ENCODE results near the gene ASAP3.

The ASAP3 gene

DNA sequence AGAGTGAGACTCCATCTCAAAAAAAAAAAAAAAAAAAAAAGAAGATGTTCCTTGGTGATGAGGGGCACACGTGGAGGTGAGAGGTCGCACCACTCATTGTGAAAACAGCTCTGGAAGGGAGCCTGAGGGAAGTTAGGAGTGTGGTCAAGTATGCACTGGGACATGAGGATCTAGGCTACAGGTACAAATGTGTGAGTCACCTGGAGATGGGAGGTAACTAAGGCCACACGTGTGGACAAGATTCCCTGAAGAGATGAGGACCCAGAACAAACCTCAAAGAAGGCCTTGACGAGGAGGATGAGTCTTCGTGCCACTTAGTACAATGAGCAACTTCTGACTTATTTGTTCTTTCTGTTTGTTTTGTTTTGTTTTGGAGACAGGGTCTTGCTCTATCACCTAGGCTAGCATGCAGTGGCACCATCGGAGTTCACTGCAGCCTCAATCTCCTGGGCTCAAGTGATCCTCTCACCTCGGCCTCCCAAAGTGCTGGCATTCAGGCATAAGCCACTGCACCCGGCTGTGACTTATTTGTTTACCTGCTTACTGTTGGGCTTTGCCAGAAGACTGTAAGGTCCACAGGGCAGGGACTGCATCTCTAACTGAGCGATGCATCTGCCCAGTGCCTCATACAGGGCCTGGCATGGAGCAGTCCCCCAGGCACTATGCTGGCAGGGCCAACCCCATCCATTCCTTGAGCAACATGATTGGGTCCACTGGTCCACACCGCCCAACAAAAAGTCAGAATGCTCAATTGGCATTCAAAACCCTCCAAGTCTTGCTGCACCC is 6.4 kb downstream of the ASAP3 start:
- DNase-seq = no peak

DNA sequence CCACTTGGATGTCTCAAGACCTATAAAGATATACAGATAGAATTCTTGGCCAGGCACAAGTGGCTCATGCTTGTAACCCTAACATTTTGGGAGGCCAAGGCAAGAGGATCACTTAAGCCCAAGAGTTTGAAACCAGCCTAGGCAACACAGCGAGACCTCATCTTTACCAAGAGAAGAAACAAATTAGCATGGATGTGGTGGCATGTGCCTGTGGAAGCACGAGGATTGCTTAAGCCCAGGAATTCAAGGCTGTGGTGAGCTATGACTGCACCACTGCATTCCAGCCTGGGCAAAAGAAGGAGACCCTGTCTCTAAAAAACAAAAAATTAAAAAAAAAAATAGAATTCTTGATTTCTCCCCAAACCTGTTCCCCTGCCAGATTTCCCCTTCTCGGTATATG is 8.3 kb downstream of the ASAP3 start:
- no peak for DNase-seq

DNA sequence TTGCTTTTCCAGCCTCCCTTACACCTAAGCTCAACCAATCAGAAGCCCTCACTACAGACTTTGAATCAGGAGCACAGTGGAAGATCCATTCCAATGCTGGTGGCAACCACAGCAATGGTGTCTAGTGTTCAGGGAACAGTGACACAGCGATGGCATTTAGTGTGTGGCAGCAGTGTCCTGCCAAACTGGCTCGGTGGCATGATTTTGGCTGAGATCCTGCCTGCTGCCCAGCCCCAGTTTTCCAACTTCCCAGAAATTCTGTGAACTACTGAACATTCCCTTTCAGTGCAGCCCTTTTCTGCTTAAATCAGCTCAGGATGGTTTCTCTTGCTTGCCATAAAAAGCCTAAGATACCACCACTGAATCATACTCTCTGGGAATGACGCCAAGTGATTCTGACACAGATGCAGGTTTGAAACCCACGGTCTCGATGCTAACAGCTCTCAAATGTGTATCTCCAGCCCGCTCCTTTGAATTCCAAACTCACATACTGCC is 8.8 kb downstream of the ASAP3 start:
- no peak for DNase-seq

DNA sequence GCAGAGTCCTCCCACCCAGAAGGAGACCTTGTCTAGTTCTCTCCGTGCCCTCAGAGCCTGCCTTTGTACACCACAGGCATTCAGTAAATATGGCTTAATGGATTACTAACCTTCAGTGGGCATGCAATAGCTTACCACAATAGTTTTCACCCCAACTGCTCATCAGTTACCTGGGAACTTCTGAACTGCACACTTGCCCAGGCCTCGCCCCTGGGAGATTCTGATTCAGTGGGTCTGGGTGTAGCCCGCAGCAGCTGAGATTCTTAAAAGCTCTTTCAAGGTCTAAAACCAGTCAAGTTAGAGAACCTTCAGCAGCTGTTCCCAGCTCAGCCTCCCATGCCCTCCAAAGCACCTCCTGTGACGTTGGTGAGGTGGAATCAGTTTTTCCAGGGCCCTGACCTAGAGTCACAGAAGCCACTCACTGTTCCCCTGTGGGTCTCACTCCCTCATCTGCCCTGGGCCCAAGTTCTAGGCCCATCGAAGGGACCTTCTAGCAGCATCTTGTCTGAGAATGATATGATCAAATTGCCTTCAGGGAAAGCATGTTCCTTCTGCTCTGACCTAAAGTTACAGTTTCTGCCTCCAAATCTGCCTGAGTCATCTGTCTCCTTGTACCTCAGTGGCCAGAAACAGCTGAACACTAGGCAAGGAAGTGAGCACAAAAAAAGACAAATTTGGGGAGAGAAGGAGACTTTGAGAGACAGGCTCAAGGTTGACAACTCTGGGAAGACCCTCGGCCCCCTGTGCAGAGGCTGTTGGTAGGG is 10.8 kb downstream of the ASAP3 start:
- DNase-seq = no peak

- DNase-seq = no peak
These were observed 11.5 kb downstream of the ASAP3 start for GRCh38 chr1:23472351-23473036.

DNA sequence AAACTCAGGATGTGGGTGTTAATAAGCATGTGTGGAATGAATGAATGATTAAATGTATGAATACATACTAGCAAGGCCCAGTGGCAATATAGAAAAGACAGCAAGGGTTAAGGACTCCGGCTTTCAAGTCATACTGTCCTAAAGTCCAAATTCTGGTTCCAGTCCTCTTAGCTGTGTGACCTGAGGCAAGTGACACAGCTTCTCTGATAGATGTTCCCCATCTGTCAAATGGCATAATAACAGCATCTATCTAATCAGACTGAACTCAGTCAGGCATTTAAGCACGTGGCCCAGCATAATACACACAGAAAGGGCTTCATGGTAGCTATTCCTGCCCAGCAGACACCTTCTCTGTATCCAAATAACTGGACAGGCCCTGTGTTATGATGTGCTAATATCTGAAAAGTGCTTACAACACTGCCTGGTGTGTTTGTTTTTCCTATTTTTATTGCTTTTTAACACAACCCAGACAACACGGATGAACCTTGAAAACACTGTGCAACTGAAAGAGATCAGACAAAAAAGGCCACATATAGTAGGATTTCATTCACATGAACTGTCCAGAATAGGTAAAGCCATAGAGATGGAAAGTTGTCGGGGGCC is 12.4 kb downstream of the ASAP3 start:
- no peak for DNase-seq

- no peak for DNase-seq
These were observed 13.5 kb downstream of the ASAP3 start for GRCh38 chr1:23470282-23471070.

DNA sequence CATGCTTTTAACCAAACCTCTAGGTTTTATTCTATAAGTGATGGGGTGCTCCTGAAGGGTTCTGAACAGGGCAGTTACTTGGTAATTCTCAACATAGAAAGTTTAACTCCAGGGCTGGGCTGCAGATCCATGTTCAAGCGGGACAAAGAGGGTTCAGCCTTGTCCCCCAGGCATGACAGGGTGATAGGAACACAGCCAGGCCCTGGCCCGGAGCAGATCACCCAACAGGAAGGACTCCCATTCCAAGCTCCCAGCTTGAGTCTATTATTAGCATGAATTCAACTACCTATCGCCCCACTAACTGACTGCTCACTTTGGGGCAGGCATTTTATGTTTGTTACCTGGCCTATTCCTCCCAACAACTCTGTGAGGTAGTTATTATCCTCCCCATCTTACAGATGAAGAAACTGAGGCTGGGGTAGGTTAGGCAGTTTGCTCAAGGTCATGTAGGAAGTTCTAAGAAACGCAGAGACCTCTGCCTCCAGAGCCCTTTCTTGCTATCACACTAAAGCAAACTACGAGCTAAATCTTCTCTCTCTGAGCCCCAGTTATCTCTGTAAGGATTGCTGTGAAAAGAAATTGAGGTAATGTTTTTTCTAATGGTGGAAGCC is 14.5 kb downstream of the ASAP3 start:
- no peak for DNase-seq

GRCh38 chr1:23466423-23466989 is 17.5 kb downstream of the ASAP3 start:
- DNase-seq = no peak

DNA sequence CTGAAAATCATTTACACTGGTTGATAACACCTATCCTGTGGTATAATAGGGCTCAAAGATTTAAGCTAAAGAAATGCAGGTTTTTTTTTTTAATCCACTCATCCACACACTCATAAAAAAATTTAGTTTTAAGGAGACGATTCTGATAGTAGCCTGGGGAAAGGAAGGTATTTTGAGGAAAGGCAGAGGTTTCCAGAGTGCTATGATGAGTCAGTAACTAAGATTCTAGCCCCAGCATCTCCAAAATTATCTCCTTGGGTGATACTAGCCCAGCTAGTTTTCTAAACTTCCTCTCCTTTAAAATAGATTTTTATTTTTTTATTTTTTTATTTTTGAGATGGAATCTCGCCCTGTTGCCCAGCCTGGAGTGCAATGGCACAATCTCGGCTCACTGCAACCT is 20.7 kb downstream of the ASAP3 start:
- DNase-seq = no peak

GRCh38 chr1:23462766-23463165 is 21.2 kb downstream of the ASAP3 start:
- DNase-seq = no peak

DNA sequence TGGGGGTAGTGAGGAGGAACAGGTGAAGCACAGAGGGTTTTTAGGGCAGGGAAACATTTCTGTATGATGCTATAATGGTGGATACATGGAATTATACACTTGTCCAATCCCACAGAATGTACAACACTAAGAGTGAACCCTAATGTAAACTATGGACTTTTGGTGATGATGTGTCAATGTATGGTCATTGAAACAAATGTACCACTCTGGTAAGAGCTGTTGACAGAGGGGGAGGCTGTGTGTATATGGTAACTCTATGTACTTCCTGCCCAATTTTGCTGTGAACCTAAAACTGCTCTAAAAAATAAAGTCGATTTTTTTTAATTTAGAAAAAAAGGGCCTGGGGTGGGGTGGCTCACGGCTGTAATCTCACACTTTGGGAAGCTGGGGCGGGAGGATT is 22.9 kb downstream of the ASAP3 start:
- DNase-seq = no peak

DNA sequence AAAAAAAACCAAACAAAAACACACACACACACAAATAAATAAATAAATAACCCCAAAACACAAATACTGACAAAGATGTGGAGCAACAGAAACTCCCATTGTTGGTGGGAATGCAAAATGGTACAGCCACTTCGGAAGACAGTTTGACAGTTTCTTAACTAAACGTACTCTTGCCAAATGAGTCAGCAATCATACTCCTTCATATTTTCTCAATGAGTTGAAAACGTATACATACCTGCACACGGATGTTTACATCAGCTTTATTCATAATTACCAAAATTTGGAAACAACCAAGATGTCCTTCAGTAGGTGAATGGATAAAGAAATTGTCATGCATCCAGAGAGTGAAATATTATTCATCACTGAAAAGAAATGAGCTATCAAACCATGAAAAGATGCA is 23.5 kb downstream of the ASAP3 start:
- DNase-seq = no peak

GRCh38 chr1:23459338-23459757 is 24.6 kb downstream of the ASAP3 start:
- DNase-seq = no peak

- no peak for DNase-seq
These were observed 27.8 kb downstream of the ASAP3 start for GRCh38 chr1:23456226-23456625.

DNA sequence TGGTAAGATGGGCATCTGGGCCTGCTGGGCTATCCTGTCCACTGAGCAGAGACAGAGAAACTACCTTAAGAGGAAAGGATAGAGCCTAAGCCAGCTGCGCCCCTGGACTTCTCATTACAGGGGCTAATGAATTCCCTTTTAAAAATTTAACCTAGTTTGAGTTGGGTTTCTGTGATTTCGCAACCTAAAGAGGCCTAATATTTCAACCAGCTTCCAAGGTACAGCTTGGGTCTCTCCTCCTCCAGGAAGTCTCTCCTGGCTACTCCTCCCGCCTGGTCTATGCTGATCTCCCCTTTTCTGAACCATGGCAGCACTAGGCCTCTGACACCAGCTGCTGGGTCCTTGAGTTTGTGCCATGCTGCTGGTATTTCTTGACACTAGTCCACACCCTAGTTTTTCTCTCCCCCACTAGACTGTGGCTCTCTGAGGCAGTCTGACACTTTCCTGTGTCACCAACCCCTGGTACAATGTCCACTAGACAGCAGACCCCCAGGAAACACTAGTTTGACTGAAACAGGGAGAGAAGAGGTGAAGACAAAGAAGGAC is 30.5 kb downstream of the ASAP3 start:
- DNase-seq = no peak

GRCh38 chr1:23452011-23452411 is 32.0 kb downstream of the ASAP3 start:
- peak; percentile 39 for DNase-seq

DNA sequence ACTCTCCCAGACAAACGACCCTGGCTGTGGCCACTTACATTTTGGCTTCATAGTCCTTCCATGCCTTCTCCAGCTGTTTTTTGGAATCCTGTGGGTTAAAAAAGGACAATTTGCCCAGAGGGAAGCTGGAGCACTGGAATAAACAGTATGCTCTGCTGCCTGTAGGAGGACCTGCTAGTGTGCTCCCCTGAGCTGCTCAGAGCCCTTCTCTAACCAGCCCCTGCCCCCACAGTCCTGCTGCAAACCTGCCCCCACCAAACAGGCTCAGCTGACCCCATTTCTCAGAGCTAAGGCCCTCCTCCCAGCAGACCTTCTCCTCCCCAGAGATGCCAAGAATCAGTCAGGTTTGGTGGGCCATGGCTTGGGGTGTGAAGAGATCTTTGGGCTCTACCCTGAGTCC is 32.5 kb downstream of the ASAP3 start:
- DNase-seq = no peak

GRCh38 chr1:23450894-23451293 is 33.1 kb downstream of the ASAP3 start:
- DNase-seq = no peak

GRCh38 chr1:23449958-23450357 is 34.0 kb downstream of the ASAP3 start:
- no peak for DNase-seq

DNA sequence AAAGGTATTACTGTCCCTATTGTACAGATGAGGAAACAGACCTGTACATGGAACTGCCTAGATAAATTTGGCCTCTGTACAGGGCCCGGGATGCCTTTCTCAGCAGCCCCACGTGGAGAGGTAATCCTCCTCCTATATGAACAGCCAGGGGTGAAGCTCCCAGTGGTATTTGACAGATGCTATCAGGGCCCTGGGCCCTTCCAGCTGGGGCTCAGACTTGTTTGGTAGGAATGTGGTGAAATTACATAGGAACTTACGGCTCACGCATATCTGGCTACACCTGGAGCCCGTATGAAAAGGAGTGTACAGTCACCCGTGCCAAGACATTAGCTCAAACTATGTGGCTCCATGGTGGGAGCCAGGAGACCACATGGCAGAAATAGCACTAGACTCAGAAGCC is 34.7 kb downstream of the ASAP3 start:
- no peak for DNase-seq

Measured in CD4-positive, alpha-beta T cell treated with Interleukin-15 for 1 hour (primary cell).